HepG2 (cell line): ENCODE measurements around the gene PTPRM. TPM values are rescaled to one million over a fixed set of nuclear protein-coding genes. Genes with fewer than 3 reads are reported as not detected.

Source experiments
- ATAC-seq: fragments of 200-7000 bp; cut with Tn5 transposase; 3 replicates; pipeline ENCODE4 v1.9.1; 2020; ENCODE audit warnings: mild to moderate bottlenecking, moderate library complexity
- BruUV-seq: library from RNA; stranded (reverse); fragments of 400-500 nt; replicated peaks from 2 replicates; lab custom pipeline; 2021; lab: Mats Ljungman, UMichigan
- CTCF ChIA-PET: fragments of 300-600 bp; formaldehyde crosslinking; extraction: SDS; loops from one replicate; lab custom pipeline; 2021; ENCODE audit warnings: low total read pairs, inconsistent platforms, low intra/inter-chr PET ratio; lab: Yijun Ruan, JAX
- POLR2A ChIA-PET: fragments of 350-600 bp; sonication (Branson Sonifier 250); formaldehyde crosslinking; loops from one replicate; lab custom pipeline; 2020; ENCODE audit warnings: antibody characterized with exemption, inconsistent platforms; lab: Yijun Ruan, JAX
- DNase-seq: peaks from one replicate; pipeline ENCODE4 v3.0.0-alpha.2; 2015; ENCODE audit warnings: low spot score
- FAIRE-seq: peaks from 3 replicates; lab custom pipeline; 2011; peaks lifted over from hg19 to GRCh38; lab: Jason Lieb, UNC
- H2AFZ ChIP-seq: one replicate; pipeline ENCODE4 v1.6.1; 2011; ENCODE audit warnings: low read length, inconsistent platforms
- H3K27ac ChIP-seq: fragments of 300-600 bp; 3 replicates; pipeline ENCODE4 v1.8.0; 2011; ENCODE audit warnings: mixed run types, mild to moderate bottlenecking, mixed read lengths, low read length, inconsistent platforms; ENCODE audit not compliant: insufficient read depth; ENCODE audit errors: extremely low read length
- H3K27me3 ChIP-seq, 2 experiments: fragments of 200-600 bp in 1 of 2; 2 replicates in 1 of 2; 3 replicates in 1 of 2; pipeline versions ENCODE4 v1.6.0 to v1.8.0; 2011; ENCODE audit warnings: low read length in 2 of 2, mild to moderate bottlenecking in 2 of 2, moderate library complexity in 2 of 2, inconsistent platforms in 1 of 2; ENCODE audit not compliant: insufficient read depth in 2 of 2, control insufficient read depth in 1 of 2
- H3K36me3 ChIP-seq, 2 experiments: fragments of 200-600 bp in 1 of 2; replicated peaks in 1 of 2; 2 replicates in 1 of 2; 3 replicates in 1 of 2; pipeline versions ENCODE4 v1.5.1 to v1.8.0; 2011; ENCODE audit warnings: low read length in 2 of 2, inconsistent platforms in 1 of 2; ENCODE audit not compliant: insufficient read depth in 2 of 2, control insufficient read depth in 1 of 2
- H3K4me1 ChIP-seq: 2 replicates; pipeline ENCODE4 v1.5.1; 2012; ENCODE audit warnings: low read length, inconsistent platforms; ENCODE audit not compliant: insufficient read depth
- H3K4me2 ChIP-seq: 2 replicates; pipeline ENCODE4 v1.6.0; 2011; ENCODE audit warnings: low read depth, low read length, inconsistent platforms
- H3K4me3 ChIP-seq, 3 experiments: fragments of 200-600 bp in 1 of 3; sonication (generic), shearing (Covaris generic) in 1 of 3; replicated peaks in 1 of 3; 2 replicates each; pipeline ENCODE4 v1.5.1; 2011 to 2016; ENCODE audit warnings: low read length in 3 of 3, inconsistent platforms in 2 of 3, low read depth in 2 of 3, mild to moderate bottlenecking in 2 of 3, control low read depth in 1 of 3, mixed read lengths in 1 of 3; ENCODE audit not compliant: insufficient read depth in 1 of 3
- H3K79me2 ChIP-seq: one replicate; pipeline ENCODE4 v1.6.1; 2011; ENCODE audit warnings: low read length, inconsistent platforms; ENCODE audit not compliant: insufficient read depth
- H3K9ac ChIP-seq: 2 replicates; pipeline ENCODE4 v1.6.0; 2011; ENCODE audit warnings: mild to moderate bottlenecking, low read depth, low read length, inconsistent platforms; ENCODE audit not compliant: insufficient read depth
- H3K9me3 ChIP-seq: 2 replicates; pipeline ENCODE4 v1.5.1; 2012; ENCODE audit warnings: mild to moderate bottlenecking, low read length
- H4K20me1 ChIP-seq: 2 replicates; pipeline ENCODE4 v1.6.0; 2011; ENCODE audit warnings: inconsistent platforms, mild to moderate bottlenecking, low read length, moderate library complexity; ENCODE audit not compliant: insufficient read depth
- ATF7 ChIP-seq, 2 experiments: fragments of 450-650 bp in 1 of 2; sonication (generic) in 1 of 2; formaldehyde crosslinking in 1 of 2; IDR thresholded peaks; 2 replicates each; pipeline versions ENCODE4 v1.4.0 to v1.6.1; 2016 to 2020; ENCODE audit warnings: antibody characterized with exemption in 1 of 2, mild to moderate bottlenecking in 1 of 2, missing genetic modification reagents in 1 of 2
- HDAC6 ChIP-seq: fragments of 200-600 bp; sonication (generic); IDR thresholded peaks from 2 replicates; pipeline ENCODE4 v1.7.0; 2017; ENCODE audit warnings: mild to moderate bottlenecking, antibody characterized with exemption, low read length, low read depth
- HHEX ChIP-seq: IDR thresholded peaks from 2 replicates; pipeline ENCODE4 v1.6.1; 2016; ENCODE audit warnings: control low read depth
- HIVEP1 ChIP-seq: sonication (generic); formaldehyde crosslinking; IDR thresholded peaks from 2 replicates; pipeline ENCODE4 v1.4.0; 2020; ENCODE audit warnings: mild to moderate bottlenecking, missing genetic modification reagents
- MEF2D ChIP-seq: sonication (generic); formaldehyde crosslinking; IDR thresholded peaks from 2 replicates; pipeline ENCODE4 v1.5.1; 2020; ENCODE audit warnings: mild to moderate bottlenecking, missing genetic modification reagents
- NFAT5 ChIP-seq: sonication (generic); formaldehyde crosslinking; IDR thresholded peaks from 2 replicates; pipeline ENCODE4 v1.4.0; 2020; ENCODE audit warnings: missing genetic modification reagents
- PAWR ChIP-seq: sonication (generic); formaldehyde crosslinking; IDR thresholded peaks from 2 replicates; pipeline ENCODE4 v1.4.0; 2020; ENCODE audit warnings: missing genetic modification reagents, mild to moderate bottlenecking, borderline replicate concordance
- SOX13 ChIP-seq, 3 experiments: fragments of 450-650 bp in 1 of 3; sonication (generic) in 1 of 3; formaldehyde crosslinking in 1 of 3; IDR thresholded peaks in 2 of 3; conservative IDR thresholded peaks in 1 of 3; 2 replicates each; pipeline versions ENCODE4 v1.5.0 to v1.6.1; 2016 to 2020; ENCODE audit warnings: antibody characterized with exemption in 1 of 3, mild to moderate bottlenecking in 1 of 3, missing compliant biosample characterization in 1 of 3, missing genetic modification reagents in 1 of 3, moderate library complexity in 1 of 3
- THYN1 ChIP-seq: sonication (generic); formaldehyde crosslinking; IDR thresholded peaks from 2 replicates; pipeline ENCODE4 v1.8.1; 2023; ENCODE audit warnings: low read depth, mild to moderate bottlenecking, moderate library complexity, missing genetic modification reagents, borderline replicate concordance
- ZFP41 ChIP-seq: sonication (generic); formaldehyde crosslinking; IDR thresholded peaks from 2 replicates; pipeline ENCODE4 v1.4.0; 2020; ENCODE audit warnings: mild to moderate bottlenecking, missing genetic modification reagents, borderline replicate concordance
- ZMYM2 ChIP-seq: sonication (generic); formaldehyde crosslinking; IDR thresholded peaks from 2 replicates; pipeline ENCODE4 v1.8.0; 2022; ENCODE audit warnings: mild to moderate bottlenecking, missing genetic modification reagents
- ZMYM3 ChIP-seq: sonication (generic); formaldehyde crosslinking; IDR thresholded peaks from 2 replicates; pipeline ENCODE4 v1.5.1; 2020; ENCODE audit warnings: mild to moderate bottlenecking, missing genetic modification reagents
- ZNF382 ChIP-seq: sonication (generic); formaldehyde crosslinking; IDR thresholded peaks from 2 replicates; pipeline ENCODE4 v1.5.0; 2020; ENCODE audit warnings: missing genetic modification reagents, mild to moderate bottlenecking, borderline replicate concordance
- ZNF414 ChIP-seq: sonication (generic); formaldehyde crosslinking; IDR thresholded peaks from 2 replicates; pipeline ENCODE4 v1.5.0; 2020; ENCODE audit warnings: missing genetic modification reagents
- ZNF678 ChIP-seq: sonication (generic); formaldehyde crosslinking; IDR thresholded peaks from 2 replicates; pipeline ENCODE4 v1.4.0; 2020; ENCODE audit warnings: mild to moderate bottlenecking, missing genetic modification reagents
- ZNF790 ChIP-seq: sonication (generic); formaldehyde crosslinking; IDR thresholded peaks from 2 replicates; pipeline ENCODE4 v1.8.0; 2022; ENCODE audit warnings: missing genetic modification reagents, mild to moderate bottlenecking, borderline replicate concordance
- ZSCAN25 ChIP-seq: sonication (generic); formaldehyde crosslinking; IDR thresholded peaks from 2 replicates; pipeline ENCODE4 v1.8.0; 2022; ENCODE audit warnings: mild to moderate bottlenecking, missing genetic modification reagents
- WGBS: methylation state at CpG from one replicate; pipeline ENCODE4 v1.1.6; 2017; ENCODE audit warnings: low lambda C conversion rate; 5-methylcytosine and 5-hydroxymethylcytosine counted together
- in situ Hi-C: cut with HindIII; loops from 2 replicates; pipeline ENCODE4 v1.10.0; 2017; ENCODE audit warnings: low pct_unique_long_range_greater_than_20kb; ENCODE audit not compliant: extremely low pct_ligation_motif_present
- intact Hi-C: fragments of 100-400 bp; cut with micrococcal nuclease; formaldehyde crosslinking; loops from one replicate; pipeline ENCODE4 v1.10.0; 2022; ENCODE audit not compliant: unreplicated experiment
- polyA plus RNA-seq, 8 experiments: library from polyadenylated mRNA; depleted of rRNA in 3 of 8; stranded (reverse) in 7 of 8; unstranded in 1 of 8; fragments of >200 nt; fragmentation: Illumina TruSeq in 4 of 8; extraction: Trizol in 4 of 8; gene quantifications; 2 replicates each; pipeline versions ENCODE4 v1.2.1 to v1.2.3, GENCODE V29; 2011 to 2016; ENCODE audit warnings: low read depth in 4 of 8, missing spikeins in 1 of 8, mixed read lengths in 1 of 8; ENCODE audit not compliant: insufficient read depth in 1 of 8
- total RNA-seq, 5 experiments: library from RNA; depleted of rRNA; stranded (reverse); fragments of >200 nt; fragmentation: Illumina TruSeq; extraction: Trizol; gene quantifications; 2 replicates each; pipeline ENCODE4 v1.2.3, GENCODE V29; 2016; ENCODE audit warnings: low read depth in 1 of 5
- TF ChIP-seq, protein P1 (sequence below): conservative IDR thresholded peaks from 2 replicates; pipeline ENCODE4 v1.6.1; 2018; ENCODE audit warnings: missing genetic modification reagents

PTPRM gene
- total and polyA plus RNA-seq, 2 of the 13 experiments (the other 11 are each of a cell fraction or from before 2014, with no cell fraction given) = 12.6 to 108 TPM

- TF ChIP-seq ZFP41 (CRISPR knock-in tag) = no peak
- no peak for TF ChIP-seq SOX13 (IDR thresholded peaks at IDR 0.05)
- no peak for TF ChIP-seq SOX13 (CRISPR knock-in tag; conservative IDR thresholded peaks at IDR 0.05 in 1 of 2, IDR thresholded peaks at IDR 0.05 in 1 of 2)
- no peak for TF ChIP-seq ZSCAN25
- TF ChIP-seq HDAC6 = no peak
- no peak for TF ChIP-seq ZNF414 (CRISPR knock-in tag)
- TF ChIP-seq MEF2D (CRISPR knock-in tag) = no peak
- TF ChIP-seq, protein P1, sequence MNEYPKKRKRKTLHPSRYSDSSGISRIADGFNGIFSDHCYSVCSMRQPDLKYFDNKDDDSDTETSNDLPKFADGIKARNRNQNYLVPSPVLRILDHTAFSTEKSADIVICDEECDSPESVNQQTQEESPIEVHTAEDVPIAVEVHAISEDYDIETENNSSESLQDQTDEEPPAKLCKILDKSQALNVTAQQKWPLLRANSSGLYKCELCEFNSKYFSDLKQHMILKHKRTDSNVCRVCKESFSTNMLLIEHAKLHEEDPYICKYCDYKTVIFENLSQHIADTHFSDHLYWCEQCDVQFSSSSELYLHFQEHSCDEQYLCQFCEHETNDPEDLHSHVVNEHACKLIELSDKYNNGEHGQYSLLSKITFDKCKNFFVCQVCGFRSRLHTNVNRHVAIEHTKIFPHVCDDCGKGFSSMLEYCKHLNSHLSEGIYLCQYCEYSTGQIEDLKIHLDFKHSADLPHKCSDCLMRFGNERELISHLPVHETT = no peak
Observed at GRCh38 chr18:7940379-7940778, 373.3 kb downstream of the PTPRM start (continued).

GRCh38 chr18:7940971-7941370 lies 373.9 kb downstream of the PTPRM start:
- DNase-seq = no peak
- peaks cover 5% of the 10 kb centered on the region; the same call in 1 of the 2 replicates for H3K4me1 ChIP-seq
- no peak for TF ChIP-seq THYN1
- no peak for TF ChIP-seq HHEX (CRISPR knock-in tag)
- TF ChIP-seq PAWR (CRISPR knock-in tag) = no peak
- no peak for TF ChIP-seq ZMYM2
- TF ChIP-seq NFAT5 (CRISPR knock-in tag) = no peak
- TF ChIP-seq ZMYM3 = no peak
- no peak for TF ChIP-seq ZNF382
- no peak for TF ChIP-seq ZNF790
- no peak for TF ChIP-seq ZNF678 (CRISPR knock-in tag)
- TF ChIP-seq ATF7 (IDR thresholded peaks at IDR 0.05) = no peak
- no peak for TF ChIP-seq ATF7 (CRISPR knock-in tag; IDR thresholded peaks at IDR 0.05)
- no peak for TF ChIP-seq HIVEP1 (CRISPR knock-in tag)

More at GRCh38 chr18:7940971-7941370, 373.9 kb downstream of the PTPRM start:
- Histone ChIP-seq H3K79me2 (no peaks in the 10 kb centered on the region), H4K20me1 (no peaks in the 10 kb centered on the region), H3K36me3 (no peaks in the 10 kb centered on the region), H3K9me3 (no peaks in the 10 kb centered on the region), H3K9ac (no peak overlapping the region), H3K27ac (no peak overlapping the region), H3K27me3 (no peaks in the 10 kb centered on the region), H2AFZ (no peak overlapping the region), H3K4me2 (no peak overlapping the region), H3K4me3 (no peak overlapping the region)
- CTCF ChIA-PET = no interaction called here
- intact Hi-C loops = no loop called here
- in situ Hi-C loops = no loop called here
- ATAC-seq (no peak), FAIRE-seq (no peak)
- WGBS = 90% methylated on average over 4 of the region's 4 CpGs
- POLR2A ChIA-PET = no interaction called here
- no TSS peak for BruUV-seq
